ENCODE results near the gene SLC22A3.

- no peak for TF ChIP-seq POLR2AphosphoS5 (IDR thresholded peaks at IDR 0.05)
- TF ChIP-seq, protein P1, sequence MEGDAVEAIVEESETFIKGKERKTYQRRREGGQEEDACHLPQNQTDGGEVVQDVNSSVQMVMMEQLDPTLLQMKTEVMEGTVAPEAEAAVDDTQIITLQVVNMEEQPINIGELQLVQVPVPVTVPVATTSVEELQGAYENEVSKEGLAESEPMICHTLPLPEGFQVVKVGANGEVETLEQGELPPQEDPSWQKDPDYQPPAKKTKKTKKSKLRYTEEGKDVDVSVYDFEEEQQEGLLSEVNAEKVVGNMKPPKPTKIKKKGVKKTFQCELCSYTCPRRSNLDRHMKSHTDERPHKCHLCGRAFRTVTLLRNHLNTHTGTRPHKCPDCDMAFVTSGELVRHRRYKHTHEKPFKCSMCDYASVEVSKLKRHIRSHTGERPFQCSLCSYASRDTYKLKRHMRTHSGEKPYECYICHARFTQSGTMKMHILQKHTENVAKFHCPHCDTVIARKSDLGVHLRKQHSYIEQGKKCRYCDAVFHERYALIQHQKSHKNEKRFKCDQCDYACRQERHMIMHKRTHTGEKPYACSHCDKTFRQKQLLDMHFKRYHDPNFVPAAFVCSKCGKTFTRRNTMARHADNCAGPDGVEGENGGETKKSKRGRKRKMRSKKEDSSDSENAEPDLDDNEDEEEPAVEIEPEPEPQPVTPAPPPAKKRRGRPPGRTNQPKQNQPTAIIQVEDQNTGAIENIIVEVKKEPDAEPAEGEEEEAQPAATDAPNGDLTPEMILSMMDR (IDR thresholded peaks at IDR 0.05), result no peak
- no peak for TF ChIP-seq EP300 (IDR thresholded peaks at IDR 0.05)
- TF ChIP-seq POLR2A (IDR thresholded peaks at IDR 0.05), result no peak
Measured at GRCh38 chr6:160494576-160494975, 146.4 kb downstream of the SLC22A3 start.

Data from gastroesophageal sphincter (tissue), 3 donors.